Amniotic stem cell (primary cell): ENCODE measurements around the gene NAA40.

Source experiments
- DNase-seq: peaks from one replicate; lab custom pipeline; 2025; lab: John Stamatoyannopoulos, UW

Gene NAA40

DNA sequence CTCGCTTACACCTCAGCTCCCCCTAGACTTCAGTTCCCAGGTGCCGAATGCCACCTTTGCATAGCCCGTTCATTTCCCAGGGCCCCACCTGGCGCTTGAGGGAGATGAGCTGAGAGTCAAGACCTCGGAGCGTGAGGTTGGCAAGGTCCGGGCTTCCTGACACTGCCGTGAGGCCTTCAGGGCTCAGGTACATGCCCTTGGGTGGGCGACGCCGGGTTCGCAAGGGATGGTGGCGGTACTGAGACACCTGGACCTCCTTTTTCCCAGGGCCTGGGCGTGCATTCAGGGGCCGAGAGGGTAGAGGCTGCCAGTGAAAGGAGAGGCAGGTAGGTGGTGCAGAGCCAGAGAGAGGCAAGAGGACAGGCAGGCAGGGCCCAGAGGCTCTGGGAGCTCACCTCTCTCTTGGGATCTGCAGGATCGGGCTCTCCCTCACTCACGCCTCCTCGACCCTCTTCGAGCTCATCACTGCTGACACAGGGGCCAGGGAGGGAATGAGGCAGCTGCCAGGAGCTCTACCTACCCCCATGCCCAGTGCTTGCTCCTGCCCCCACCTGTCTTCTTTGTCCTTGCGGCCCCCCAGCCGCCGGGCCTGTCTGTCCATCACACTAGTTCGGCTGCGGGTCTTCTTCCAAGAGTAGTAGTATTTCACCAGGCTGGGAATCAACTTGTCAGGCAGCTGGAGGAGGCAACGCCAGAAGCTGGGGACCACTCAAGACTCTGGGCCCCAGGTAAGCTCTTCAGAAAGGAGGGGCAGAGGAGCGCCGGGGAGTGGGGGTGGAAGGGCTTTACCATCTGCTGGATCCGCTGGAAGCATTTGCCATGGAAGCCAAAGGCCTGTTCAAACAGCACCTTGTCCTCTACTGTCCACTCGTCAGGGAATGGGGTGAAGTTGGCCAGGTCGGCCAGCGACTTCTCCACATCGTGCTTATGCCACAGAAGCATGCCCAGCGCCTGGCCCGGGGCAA is 24.7 kb upstream of the NAA40 start:
- no peak for DNase-seq

DNA sequence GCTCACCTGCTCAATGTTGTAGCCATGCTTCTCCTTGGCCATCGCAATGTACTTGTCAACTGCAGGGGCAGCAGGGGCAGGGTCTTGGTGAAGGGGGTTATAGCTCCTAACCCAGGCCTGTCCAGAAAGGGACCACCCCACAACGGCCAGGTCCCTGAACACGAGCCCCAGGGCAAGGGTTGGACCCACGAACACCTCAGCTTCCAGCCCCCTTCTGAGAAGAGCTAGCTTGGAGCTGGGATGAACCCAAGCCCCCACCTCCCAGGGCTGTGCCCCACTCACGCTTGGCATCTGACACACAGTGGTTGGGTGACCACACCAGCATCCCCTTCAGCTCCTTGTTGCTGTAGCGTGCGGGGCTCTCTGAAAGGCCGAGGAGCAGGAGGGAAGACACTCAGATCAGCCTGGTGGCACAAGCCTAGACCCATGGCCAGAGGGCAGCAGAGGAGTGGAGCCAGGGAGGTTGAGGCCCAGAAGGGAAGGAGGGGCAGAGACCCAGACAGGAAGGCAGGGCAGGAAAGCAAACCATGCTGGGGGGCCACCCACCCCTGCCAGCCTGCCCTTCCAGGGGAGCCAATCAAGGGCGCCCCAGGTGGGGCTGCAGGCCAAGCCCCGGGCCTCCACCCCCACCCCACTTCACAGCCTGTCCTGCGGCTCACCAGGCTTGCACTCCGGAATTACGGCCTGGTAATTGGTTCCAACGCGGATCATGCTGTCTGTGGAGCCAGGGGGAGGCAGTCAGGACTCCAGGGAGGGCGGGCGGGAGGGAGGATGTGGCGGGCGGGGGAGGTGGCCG is 23.7 kb upstream of the NAA40 start:
- DNase-seq = no peak

DNA sequence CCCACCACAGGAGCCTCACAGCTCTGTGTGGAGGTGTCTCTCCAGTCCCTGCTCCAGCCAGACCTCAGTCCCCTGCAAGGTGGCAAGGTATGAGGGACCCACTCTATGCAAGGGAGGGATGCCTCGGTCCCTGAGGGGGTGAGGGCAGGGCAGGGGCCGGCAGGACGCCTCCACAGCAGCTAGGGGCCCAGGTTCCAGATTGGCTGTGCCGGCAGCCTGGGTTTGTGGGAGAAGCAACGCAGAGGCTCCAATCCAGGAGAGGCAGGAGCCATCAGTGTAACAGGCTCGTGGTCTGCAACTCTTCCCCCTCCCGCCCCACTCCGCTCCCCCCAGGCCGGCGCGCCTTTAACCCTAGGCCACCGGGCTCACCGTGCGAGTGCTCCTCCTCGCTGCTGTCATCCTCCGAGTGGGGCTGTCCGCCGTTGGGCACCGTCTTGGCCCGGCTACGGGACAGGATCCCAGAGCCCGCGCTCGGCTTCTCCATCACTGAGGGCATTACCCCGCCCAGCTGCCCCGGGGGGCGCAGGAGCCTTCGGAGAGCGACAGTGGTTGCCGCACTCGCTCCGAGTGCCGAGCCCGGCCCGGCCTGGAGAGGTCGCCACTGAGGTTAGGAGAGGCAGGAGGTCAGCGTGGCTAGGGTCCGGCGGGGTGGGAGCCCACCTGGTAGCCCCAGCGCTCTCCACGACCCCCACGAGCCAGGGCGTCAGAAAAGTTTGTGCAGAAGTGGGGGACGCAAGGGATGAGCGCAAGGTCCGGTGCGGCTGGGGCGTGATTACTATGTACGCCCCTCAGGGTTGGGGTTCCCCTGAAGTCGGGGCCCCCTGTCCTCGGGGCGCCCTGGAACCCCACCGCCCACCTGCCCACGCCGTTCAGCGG is 22.6 kb upstream of the NAA40 start:
- DNase-seq = no peak

DNA sequence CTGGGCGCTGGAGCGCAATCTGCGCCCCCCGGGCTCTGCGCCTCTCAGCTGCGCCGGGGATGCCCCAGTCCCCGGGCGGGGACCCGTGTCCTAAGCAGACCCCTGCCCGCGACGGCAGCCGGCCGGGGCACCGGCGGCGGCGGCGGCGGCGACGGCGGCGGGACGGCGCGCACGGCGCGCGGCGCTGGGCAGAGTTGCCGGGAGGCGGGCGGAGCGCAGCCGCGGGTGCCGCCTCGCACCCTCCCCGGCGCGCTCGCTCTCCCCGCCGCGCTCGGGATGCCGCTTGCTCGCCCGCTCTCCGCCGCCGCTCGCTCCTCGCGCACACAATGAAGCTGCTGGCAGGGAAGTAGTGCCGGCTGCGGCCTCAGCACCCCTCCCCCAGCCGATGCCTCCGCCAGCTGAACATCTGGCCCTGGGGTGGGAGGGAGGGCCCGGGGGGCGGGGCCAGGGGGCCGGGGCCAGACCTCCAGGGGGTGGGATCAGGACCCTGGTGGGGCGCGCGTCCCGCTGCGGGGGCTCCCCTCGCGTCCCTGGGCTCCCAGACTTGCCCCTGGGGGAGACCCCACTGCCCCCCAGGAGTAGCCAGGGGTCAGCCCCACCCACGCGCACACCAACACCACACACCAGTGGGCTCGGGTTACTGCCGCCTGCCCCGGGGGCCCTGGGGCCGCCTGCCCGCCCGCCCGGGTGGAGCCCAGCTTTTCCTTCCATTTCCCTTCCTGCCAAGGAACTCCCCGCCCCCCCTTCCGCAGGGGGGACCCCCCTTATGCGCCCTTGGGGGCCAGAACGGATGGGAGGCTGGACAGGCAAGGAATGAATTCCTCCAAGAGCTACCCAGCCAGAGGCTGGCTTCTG is 21.7 kb upstream of the NAA40 start, which contains the start of gene RCOR2:
Gene RCOR2, minus strand, starts transcription at position 328 of the 855 bp plus-strand sequence. CDS start 708 bp downstream, outside the sequence.
- DNase-seq = no peak

DNA sequence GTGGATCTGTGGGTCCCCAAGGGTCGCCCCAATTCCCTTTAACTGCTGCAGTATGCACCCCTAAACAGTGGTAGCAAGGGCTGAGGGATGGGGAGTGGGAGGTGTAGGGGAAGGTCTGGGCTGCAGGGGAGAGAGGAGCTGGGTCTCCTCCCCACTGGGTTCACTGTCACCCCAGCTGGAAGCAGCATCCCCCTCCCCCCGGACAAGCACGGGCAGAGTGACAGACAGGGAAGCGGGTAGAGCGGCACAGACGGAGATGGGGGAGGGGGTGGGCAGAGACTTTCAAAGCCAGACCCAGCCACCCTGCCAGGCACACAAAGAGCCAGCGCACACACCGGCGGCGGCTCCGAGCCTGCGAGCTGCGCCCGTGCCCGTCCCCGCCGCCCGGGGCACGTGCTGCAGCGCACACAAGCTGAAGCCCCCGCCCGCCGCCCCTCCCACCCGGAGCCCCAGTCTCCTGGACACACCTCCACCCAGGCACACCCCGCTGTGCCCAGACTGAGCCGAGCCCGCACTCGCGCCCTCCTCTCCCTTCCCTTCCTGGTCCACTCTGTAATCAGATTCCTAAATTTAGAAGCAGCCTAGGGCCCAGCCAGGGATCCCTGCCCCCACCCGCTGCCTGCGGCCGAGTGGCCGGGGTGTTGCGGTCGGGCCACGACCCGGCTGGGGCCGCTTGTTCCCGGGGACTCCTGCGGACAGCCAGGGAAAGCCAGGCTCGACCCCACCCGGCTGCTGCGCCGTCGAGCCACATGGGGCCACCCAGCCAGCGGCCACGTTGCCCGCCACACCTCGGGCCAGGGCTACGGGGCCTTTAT is 20.9 kb upstream of the NAA40 start:
- DNase-seq = no peak

DNA sequence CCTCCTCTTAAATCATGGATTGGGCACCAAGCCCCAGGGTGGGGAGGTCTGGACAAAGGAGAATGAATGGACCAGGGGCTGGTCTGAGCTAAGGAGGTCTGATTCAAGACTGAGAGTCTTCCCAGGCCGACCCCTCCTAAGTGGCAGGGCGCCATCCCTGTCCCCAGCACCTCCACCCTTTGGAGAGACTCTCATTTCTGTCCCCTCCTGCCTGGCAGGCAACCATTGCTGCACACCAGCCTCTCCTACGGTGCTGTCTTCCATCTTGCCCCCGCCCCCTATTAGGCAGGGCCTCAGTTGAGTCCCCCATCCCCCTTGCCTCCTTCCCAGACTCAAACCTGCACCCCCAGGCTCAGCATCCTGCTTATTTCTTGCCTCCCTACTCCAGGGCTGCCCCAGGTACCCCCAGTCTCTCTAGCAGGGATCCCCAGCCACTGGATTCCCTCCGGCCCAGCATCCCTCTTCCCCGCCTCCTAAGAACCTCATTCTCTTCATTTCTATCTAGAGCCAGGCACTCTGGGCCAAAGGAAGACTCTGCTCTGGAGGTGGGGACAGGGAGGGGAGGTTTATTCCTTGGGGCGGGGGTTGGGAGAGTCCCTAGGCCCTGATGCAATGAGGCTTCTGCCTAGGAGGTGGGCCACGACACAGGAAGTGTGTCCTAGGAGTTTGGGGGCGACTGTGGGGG is 20.2 kb upstream of the NAA40 start:
- no peak for DNase-seq

DNA sequence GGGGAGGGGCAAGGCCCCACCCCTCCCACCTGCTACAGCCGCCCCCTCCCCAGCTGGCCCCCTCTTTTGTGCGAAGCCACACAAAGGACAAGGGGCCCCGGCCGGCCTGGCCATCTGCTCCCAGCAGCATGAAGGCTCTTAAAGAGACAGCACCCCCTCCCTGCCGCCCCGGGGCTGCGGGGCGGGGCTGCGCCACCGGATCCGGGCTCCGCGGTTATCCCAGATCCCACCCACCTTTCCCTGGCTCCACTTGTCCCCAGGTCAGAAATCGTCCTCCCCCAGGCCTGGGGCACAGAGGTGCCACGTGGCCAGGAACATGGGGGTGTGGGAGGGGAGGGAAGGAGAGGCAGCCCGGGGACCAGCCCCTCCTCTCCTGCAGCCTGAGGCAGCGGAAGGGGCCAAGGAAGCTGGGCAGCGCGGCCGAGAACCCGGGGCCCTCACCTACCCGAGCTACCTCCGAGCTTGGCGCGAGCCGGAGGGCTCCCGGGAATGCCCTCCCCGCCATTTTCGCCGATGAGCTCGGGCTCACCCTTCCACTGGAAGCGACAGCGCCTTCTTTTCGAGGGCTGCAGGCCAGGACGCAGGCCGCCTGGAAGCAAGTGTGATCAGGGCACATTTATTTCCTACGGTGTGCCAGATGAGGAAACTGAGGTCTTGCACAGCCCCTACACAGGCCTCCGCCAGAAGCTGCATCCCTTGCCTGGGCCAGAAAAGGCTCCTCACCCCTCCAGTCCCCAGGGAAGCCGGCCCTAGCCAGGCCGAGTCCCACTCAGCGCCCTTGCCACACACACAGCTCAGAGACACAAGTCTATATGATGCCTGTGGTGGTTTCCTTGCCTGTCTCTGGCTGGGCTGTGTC is 19.3 kb upstream of the NAA40 start:
- DNase-seq = no peak

DNA sequence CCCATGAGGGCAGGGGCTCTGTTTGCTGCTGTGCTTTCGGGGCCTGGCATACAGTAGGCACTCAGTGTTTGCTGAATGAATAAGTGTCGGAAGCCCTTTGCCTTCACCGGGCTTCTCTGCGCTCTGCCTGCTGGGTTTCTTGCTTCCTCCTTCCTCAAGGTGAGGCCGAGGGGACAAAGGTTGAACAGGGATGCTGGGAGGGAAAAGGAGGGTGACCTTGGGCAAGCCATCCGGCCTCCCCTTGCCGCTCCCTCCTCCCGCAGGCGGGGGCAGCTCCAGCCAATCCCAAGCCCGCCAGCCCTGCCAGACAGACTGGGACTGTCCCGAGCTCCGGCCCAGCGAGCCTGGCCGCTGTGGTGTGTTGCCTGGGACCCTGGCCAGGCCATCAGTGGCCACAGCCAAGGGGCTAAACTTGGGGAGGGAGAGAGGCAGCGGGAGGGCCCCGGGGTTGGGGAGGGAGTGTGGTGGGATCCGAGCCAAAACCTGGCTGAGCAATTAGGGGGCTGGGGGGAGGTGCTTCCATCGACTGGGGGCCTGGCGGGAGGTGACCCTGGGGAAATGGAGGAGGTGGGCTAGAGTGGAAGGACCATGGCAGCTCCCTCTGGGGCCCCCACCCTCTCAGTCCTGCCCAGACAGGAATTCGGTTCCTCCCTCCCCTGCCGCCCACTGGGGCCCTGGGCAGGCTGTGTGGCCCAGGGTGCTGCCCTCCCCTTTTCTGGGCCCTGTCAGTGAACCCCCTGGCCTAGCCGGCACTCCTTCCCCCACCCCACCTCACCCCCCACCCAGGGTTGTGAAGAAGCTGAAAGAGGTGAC is 18.5 kb upstream of the NAA40 start:
- DNase-seq = no peak

DNA sequence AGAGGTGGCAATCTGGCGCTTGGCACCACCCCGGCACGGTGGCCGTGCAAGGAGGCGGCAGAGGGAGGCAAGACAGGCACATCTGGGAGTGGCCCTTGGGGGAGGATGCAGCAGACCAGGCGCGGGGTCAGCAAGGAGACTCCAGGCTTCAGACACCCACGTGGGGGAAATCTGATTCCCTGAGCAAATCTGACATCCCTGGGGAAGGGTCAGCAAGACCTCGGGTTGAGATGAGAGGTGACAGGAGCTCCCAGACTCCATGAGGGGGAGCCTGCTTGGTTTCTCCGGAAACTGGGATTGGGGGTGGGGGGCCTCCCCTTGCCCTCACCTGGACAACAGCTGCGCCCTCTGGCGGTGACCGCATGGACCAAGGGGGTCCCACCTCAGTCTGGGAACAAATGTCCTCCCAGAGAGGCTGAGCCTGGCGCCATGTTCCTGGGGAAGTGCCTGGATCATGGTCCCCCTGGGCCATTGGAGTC is 17.8 kb upstream of the NAA40 start:
- no peak for DNase-seq

DNA sequence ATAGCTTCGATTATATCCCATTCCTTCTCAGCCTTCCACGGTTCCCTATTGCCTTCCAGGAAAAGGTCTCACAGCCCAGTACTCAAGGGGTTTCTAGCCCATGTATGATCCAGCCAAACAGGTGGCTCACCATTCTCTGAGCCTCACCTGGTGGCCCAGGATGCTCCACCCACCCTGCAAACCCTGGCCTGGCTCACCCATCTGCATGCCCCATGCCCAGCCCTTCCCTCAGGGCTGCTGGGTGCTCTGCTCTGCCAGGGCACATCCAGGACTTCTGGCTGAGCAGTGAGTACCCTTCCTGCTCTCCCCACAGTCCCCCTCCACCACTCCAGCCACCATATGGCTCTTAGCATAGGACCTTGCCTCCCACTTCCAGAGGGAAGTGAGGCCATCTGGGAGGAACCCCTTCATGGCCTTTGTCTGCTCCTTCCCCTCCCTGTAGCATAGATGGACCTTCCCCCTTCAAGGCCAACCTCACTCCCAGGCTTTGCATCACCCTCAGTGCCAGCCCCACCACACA is 16.1 kb upstream of the NAA40 start:
- no peak for DNase-seq

DNA sequence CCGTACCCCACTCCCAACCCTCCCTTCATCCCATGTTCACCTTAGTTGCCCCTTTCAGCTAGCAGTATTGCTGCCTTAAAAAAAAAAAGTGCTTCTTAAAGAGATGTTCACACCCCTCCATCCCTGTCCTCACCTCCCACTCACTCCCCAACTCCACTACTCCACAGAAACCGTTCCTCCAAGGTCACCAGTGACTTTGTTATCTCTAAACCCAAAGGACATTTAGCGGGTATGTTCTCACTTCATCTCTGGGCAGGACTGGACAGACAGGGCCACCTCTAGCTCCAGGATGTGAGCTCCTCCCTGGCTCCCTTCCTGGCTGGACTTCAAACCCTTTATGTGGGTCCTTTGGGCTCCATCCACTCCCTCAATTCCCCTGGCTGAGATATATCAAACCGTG is 15.5 kb upstream of the NAA40 start:
- no peak for DNase-seq

DNA sequence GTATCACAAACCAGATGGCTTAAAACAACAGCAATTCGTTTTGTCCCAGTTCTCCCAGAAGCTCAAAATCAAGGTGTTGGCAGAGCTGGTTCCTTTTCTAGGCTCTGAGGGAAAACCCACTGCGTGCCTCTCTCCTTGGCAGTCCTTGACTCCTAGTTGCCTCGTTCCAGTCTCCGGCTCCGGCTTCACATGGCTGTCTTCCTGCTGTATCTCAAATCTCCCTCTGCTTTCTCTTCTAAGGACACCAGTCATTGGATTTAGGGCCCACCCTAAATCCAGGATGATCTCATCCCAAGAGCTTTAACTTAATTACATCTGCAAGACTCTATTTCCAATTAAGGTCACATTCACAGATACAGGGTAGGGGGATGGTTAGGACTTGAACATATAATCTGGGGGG is 9.2 kb upstream of the NAA40 start:
- no peak for DNase-seq

DNA sequence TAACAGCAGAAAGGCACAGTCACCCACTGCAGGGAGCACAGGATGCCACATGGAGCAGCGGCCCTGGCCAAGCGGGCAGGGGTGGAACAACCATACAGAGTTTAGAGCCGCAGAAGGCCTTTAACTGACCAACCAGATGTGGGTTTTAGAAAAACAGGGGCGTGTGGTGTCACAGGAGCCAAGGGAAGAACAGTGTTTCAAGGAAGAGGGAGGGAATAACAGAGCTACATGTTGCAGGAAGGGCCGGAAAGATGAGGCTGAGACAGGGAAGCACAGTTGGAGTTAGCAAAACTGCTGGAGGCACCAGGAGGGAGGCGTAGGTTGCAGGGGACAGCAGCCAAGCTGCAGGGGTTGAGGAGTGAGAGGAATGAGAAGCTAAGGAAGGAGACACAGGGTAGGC is 7.8 kb upstream of the NAA40 start:
- no peak for DNase-seq

DNA sequence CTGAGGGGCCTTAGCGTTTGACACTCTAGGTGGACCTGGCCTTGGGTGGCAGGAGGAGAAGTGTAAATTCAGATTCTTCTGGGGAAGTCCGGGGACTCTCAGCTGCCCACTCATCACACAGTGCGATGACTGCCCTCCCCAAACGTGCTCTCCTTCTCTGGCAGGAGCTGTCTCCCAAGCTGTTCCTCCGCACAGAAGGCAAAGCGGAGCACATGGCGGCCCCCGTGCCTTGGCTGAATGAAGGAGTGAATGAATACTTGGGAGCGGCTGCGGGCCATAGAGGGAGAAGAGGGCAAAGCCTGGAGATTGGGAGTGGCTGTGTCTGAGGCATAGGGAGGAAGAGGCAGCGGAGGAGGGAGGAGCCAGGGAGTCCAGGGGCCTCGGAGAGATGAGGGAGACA is 6.9 kb upstream of the NAA40 start:
- DNase-seq = no peak

DNA sequence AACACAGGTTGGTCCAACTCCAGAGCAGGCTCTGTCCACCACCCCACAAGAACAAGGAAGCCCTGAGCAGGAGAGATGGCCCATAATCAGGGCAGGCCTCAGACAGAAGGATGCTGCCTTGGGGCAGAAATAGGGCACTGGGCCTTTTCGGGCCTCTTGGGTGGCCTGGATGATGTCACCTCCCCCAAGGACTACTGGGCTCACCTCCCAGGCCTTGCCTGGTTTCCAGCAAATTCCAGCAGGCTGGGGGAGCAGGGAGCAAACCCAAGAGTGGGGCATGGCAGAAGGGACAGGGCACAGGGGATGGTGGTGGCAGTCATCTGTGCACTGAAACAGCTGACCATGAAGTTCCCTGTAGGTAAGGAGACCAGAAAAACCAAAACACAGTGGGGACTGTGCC is 5.3 kb upstream of the NAA40 start:
- no peak for DNase-seq

DNA sequence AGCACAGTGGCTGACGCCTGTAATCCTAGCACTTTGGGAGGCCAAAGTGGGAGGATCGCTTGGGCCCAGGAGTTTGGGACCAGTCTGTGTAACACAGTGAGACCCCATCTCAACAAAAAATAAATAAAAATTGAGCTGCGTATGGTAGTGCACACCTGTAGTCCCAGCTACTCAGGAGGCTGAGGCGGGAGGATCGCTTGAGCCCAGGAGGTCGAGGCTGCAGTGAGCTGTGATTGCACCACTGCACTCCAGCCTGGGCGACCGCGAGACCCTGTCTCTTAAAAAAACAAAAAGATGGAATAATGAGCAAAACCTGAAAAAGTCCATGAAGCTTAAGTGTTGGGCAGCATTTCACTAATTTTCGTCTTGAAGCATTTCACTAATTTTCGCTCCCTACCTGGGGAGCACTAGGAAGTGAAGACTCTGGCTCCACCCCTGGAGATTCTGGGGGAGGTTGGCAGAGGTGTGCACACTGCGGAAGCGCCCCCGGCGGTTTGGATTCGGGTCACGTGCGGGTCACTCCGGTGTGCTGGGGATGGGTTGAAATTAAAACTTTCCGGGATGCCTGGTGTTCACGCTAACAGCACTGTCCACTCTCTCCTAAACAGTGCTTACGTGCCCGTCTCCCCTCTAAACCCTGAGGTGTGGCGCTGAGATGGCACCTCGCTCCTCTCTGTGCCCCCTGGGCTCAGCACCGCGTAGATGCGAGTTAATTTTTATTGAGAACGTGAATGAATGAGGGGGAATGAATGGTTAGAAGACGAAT is 906 bp upstream of the NAA40 start:
- DNase-seq = no peak
